Liver (tissue), 9 donors: ENCODE results near the gene NARF. TPM values are rescaled to one million over a fixed set of nuclear protein-coding genes. Genes with fewer than 3 reads are reported as not detected.

Experiments used
- DNase-seq: peaks from one replicate; pipeline ENCODE4 v3.0.0-alpha.2; 2017; ENCODE audit warnings: low spot score
- H3K27ac ChIP-seq, 2 donors: one replicate each; pipeline ENCODE4 v1.7.0; 2013; ENCODE audit warnings: inconsistent platforms in 2 of 2, low read length in 2 of 2, control low read depth in 1 of 2, low read depth in 1 of 2, mild to moderate bottlenecking in 1 of 2
- H3K27me3 ChIP-seq, 4 donors: one replicate each; pipeline versions ENCODE4 v1.6.1 to v1.7.0; 2013; ENCODE audit warnings: low read length in 3 of 4, inconsistent platforms in 1 of 4, mild to moderate bottlenecking in 1 of 4, moderate library complexity in 1 of 4; ENCODE audit not compliant: control insufficient read depth in 4 of 4, insufficient read depth in 4 of 4
- H3K36me3 ChIP-seq, 4 donors: one replicate each; pipeline versions ENCODE4 v1.6.1 to v1.7.0; 2013; ENCODE audit warnings: low read length in 3 of 4, mild to moderate bottlenecking in 3 of 4, low read depth in 1 of 4, moderate library complexity in 1 of 4; ENCODE audit not compliant: control insufficient read depth in 4 of 4, insufficient read depth in 3 of 4
- H3K4me1 ChIP-seq, 4 donors: one replicate each; pipeline versions ENCODE4 v1.6.1 to v1.7.0; 2013; ENCODE audit warnings: low read length in 3 of 4, mild to moderate bottlenecking in 3 of 4, moderate library complexity in 1 of 4; ENCODE audit not compliant: control insufficient read depth in 4 of 4, insufficient read depth in 4 of 4
- H3K4me3 ChIP-seq, 3 donors: one replicate each; pipeline versions ENCODE4 v1.6.1 to v1.7.0; 2013; ENCODE audit warnings: low read length in 3 of 3, control low read depth in 1 of 3, low read depth in 1 of 3, mild to moderate bottlenecking in 1 of 3
- H3K9ac ChIP-seq, 2 donors: one replicate each; pipeline ENCODE4 v1.7.0; 2013; ENCODE audit warnings: low read length in 2 of 2, mild to moderate bottlenecking in 2 of 2, moderate library complexity in 2 of 2, control low read depth in 1 of 2, low read depth in 1 of 2
- H3K9me3 ChIP-seq, 4 donors: one replicate each; pipeline versions ENCODE4 v1.6.1 to v1.7.0; 2013; ENCODE audit warnings: low read length in 3 of 4; ENCODE audit not compliant: control insufficient read depth in 4 of 4
- CTCF ChIP-seq: fragments of 150-350 bp; IDR thresholded peaks from 2 replicates; pipeline ENCODE4 v1.5.1; 2017; ENCODE audit warnings: improper control_type of control experiment, low read depth, low read length; ENCODE audit not compliant: missing input control
- EGR1 ChIP-seq, 2 donors: IDR thresholded peaks; 2 replicates each; pipeline ENCODE4 v1.6.1; 2016 to 2018; ENCODE audit warnings: antibody characterized with exemption in 2 of 2, low read depth in 2 of 2
- FOXA1 ChIP-seq: IDR thresholded peaks from 2 replicates; pipeline ENCODE4 v1.6.1; 2016; ENCODE audit warnings: antibody characterized with exemption
- FOXA2 ChIP-seq: IDR thresholded peaks from 2 replicates; pipeline ENCODE4 v1.6.1; 2016; ENCODE audit warnings: antibody characterized with exemption
- GABPA ChIP-seq, 2 donors: IDR thresholded peaks in 1 of 2; conservative IDR thresholded peaks in 1 of 2; 2 replicates each; pipeline ENCODE4 v1.6.1; 2016; ENCODE audit warnings: antibody characterized with exemption in 2 of 2, mild to moderate bottlenecking in 1 of 2, moderate library complexity in 1 of 2
- HNF4A ChIP-seq, 2 donors: conservative IDR thresholded peaks; 2 replicates each; pipeline ENCODE4 v1.6.1; 2016; ENCODE audit warnings: antibody characterized with exemption in 2 of 2, mild to moderate bottlenecking in 2 of 2
- HNF4G ChIP-seq: IDR thresholded peaks from 2 replicates; pipeline ENCODE4 v1.6.1; 2016; ENCODE audit warnings: antibody characterized with exemption
- JUND ChIP-seq, 2 donors: IDR thresholded peaks; 2 replicates each; pipeline ENCODE4 v1.6.1; 2016; ENCODE audit warnings: antibody characterized with exemption in 2 of 2
- MAX ChIP-seq: IDR thresholded peaks from 2 replicates; pipeline ENCODE4 v1.6.1; 2016; ENCODE audit warnings: antibody characterized with exemption
- NR2F2 ChIP-seq: IDR thresholded peaks from 2 replicates; pipeline ENCODE4 v1.6.1; 2016; ENCODE audit warnings: antibody characterized with exemption
- RAD21 ChIP-seq, 2 donors: IDR thresholded peaks; 2 replicates each; pipeline ENCODE4 v1.6.1; 2016; ENCODE audit warnings: antibody characterized with exemption in 2 of 2, mild to moderate bottlenecking in 2 of 2
- RXRA ChIP-seq, 2 donors: IDR thresholded peaks; 2 replicates each; pipeline ENCODE4 v1.6.1; 2017 to 2018; ENCODE audit warnings: antibody characterized with exemption in 2 of 2, mild to moderate bottlenecking in 1 of 2
- SP1 ChIP-seq: IDR thresholded peaks from 2 replicates; pipeline ENCODE4 v1.6.1; 2018; ENCODE audit warnings: antibody characterized with exemption, mild to moderate bottlenecking
- TAF1 ChIP-seq: conservative IDR thresholded peaks from 2 replicates; pipeline ENCODE4 v1.6.1; 2016; ENCODE audit warnings: antibody characterized with exemption, mild to moderate bottlenecking
- YY1 ChIP-seq: IDR thresholded peaks from 2 replicates; pipeline ENCODE4 v1.6.1; 2016; ENCODE audit warnings: antibody characterized with exemption, mild to moderate bottlenecking
- ZBTB33 ChIP-seq: IDR thresholded peaks from 2 replicates; pipeline ENCODE4 v1.6.1; 2016; ENCODE audit warnings: antibody characterized with exemption
- WGBS: extraction: QIAGEN DNeasy Blood & Tissue Kit; methylation state at CpG from one replicate; pipeline ENCODE4 v1.1.7; 2013; 5-methylcytosine and 5-hydroxymethylcytosine counted together
- polyA plus RNA-seq, 2 donors: library from polyadenylated mRNA; stranded (reverse) in 1 of 2; unstranded in 1 of 2; fragments of 200-250 nt in 1 of 2; fragments of >200 nt in 1 of 2; fragmentation: Nextera tagmentation in 1 of 2; extraction: Ambion mirVana in 1 of 2; gene quantifications; one replicate each; pipeline versions ENCODE4 v1.2.1 to v1.2.3, GENCODE V29; 2013 to 2015
- total RNA-seq, 2 donors: library from RNA; depleted of rRNA; stranded (reverse); fragments of >200 nt; gene quantifications; one replicate each; pipeline ENCODE4 v1.2.3, GENCODE V29; 2014
- TF ChIP-seq, protein P1 (sequence below): IDR thresholded peaks from 2 replicates; pipeline ENCODE4 v1.6.1; 2016; ENCODE audit warnings: antibody characterized with exemption, mild to moderate bottlenecking
- TF ChIP-seq, protein P2 (sequence below): IDR thresholded peaks from 2 replicates; pipeline ENCODE4 v1.6.1; 2016; ENCODE audit warnings: antibody characterized with exemption
- donor health status: healthy.
- donor health status: healthy.
- donor health status: healthy.
- donor health status: healthy.
- donor health status: healthy.

Gene NARF
- total and polyA plus RNA-seq, 4 donors, result 19.8 to 87.5 (median 26.2) TPM

GRCh38 chr17:82502207-82502606 lies 43.7 kb downstream of the NARF start:
- H3K9me3 ChIP-seq, result no peaks in the 10 kb centered on the region
- H3K27ac ChIP-seq, result peak overlapping the region; percentile 16 to 40
- 33% methylated on average over 8 of the region's 8 CpGs for WGBS
- TF ChIP-seq NR2F2 (no peak), ZBTB33 (peak; percentile 65), FOXA2 (peak; percentile 53), CTCF (no peak), RXRA (IDR thresholded peaks at IDR 0.05) (peak in 1 of 2 donors; percentile 84), MAX (no peak), HNF4A (conservative IDR thresholded peaks at IDR 0.05) (peak; percentile 8 to 75), GABPA (IDR thresholded peaks at IDR 0.05 in 1 of 2, conservative IDR thresholded peaks at IDR 0.05 in 1 of 2) (peak in 1 of 2 donors; percentile 11), FOXA1 (peak; percentile 55), HNF4G (no peak), JUND (IDR thresholded peaks at IDR 0.05) (peak in 1 of 2 donors; percentile 66), RAD21 (IDR thresholded peaks at IDR 0.05) (peak in 1 of 2 donors; percentile 12), EGR1 (IDR thresholded peaks at IDR 0.05; ENCODE audit: low read depth in 2 of 2) (peak in 1 of 2 donors; percentile 11), YY1 (peak; percentile 76), SP1 (peak; percentile 16), TAF1 (no peak)
- TF ChIP-seq, protein P1, sequence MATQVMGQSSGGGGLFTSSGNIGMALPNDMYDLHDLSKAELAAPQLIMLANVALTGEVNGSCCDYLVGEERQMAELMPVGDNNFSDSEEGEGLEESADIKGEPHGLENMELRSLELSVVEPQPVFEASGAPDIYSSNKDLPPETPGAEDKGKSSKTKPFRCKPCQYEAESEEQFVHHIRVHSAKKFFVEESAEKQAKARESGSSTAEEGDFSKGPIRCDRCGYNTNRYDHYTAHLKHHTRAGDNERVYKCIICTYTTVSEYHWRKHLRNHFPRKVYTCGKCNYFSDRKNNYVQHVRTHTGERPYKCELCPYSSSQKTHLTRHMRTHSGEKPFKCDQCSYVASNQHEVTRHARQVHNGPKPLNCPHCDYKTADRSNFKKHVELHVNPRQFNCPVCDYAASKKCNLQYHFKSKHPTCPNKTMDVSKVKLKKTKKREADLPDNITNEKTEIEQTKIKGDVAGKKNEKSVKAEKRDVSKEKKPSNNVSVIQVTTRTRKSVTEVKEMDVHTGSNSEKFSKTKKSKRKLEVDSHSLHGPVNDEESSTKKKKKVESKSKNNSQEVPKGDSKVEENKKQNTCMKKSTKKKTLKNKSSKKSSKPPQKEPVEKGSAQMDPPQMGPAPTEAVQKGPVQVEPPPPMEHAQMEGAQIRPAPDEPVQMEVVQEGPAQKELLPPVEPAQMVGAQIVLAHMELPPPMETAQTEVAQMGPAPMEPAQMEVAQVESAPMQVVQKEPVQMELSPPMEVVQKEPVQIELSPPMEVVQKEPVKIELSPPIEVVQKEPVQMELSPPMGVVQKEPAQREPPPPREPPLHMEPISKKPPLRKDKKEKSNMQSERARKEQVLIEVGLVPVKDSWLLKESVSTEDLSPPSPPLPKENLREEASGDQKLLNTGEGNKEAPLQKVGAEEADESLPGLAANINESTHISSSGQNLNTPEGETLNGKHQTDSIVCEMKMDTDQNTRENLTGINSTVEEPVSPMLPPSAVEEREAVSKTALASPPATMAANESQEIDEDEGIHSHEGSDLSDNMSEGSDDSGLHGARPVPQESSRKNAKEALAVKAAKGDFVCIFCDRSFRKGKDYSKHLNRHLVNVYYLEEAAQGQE, result peak; percentile 58
- TF ChIP-seq, protein P2, sequence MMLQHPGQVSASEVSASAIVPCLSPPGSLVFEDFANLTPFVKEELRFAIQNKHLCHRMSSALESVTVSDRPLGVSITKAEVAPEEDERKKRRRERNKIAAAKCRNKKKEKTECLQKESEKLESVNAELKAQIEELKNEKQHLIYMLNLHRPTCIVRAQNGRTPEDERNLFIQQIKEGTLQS, result no peak
- DNase-seq, result no peak
- no peaks in the 10 kb centered on the region for H3K27me3 ChIP-seq
- H3K9ac ChIP-seq, result no peak overlapping the region
- H3K36me3 ChIP-seq, result no peaks in the 10 kb centered on the region
- H3K4me3 ChIP-seq, result no peak overlapping the region
- H3K4me1 ChIP-seq, result peaks cover 2 to 9% (median 5%) of the 10 kb centered on the region in 4 donors
